ENCODE results near the gene CHRND. TPM values are rescaled to one million over a fixed set of nuclear protein-coding genes. Genes with fewer than 3 reads are reported as not detected.

CHRND gene
- total and polyA plus RNA-seq, 2 of the 13 experiments (the other 11 are each of a cell fraction or from before 2014, with no cell fraction given): 0.18 TPM; not detected in 1

DNA sequence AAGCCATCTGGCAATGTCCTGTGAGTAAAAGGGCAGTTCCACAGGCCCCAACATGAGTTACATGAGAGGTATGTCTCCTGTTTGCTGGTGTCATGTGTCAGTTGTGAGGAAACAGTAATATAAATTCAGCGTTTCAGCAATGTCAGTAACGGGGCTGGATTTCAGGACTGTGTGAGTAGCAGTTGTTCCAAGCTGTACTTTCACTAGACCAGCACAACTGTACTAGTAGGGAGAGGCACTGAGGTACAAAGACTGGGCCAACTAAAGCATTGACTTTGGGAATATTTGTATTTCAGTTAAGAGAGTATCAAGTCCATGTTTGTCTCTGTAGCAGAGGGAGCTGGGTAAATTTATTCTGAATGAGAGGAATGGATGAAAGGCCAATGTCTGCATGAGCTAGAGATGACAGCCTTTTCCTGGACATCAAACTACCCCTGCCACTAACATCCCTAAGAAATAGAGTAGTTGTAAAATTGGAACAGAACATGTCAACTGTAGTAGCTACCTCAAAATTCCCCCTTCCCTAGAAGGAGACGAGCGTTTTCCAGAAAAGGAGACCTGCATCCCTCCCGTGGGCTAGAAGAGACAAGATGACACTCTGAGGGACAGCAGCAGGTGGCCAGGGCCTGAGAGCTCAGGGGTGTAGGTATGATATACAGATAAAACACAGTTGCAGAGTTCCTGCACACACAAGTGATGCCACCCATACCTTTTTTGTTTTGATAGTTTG, 48.9 kb downstream of the CHRND start (continued):
- TF ChIP-seq, protein P1, sequence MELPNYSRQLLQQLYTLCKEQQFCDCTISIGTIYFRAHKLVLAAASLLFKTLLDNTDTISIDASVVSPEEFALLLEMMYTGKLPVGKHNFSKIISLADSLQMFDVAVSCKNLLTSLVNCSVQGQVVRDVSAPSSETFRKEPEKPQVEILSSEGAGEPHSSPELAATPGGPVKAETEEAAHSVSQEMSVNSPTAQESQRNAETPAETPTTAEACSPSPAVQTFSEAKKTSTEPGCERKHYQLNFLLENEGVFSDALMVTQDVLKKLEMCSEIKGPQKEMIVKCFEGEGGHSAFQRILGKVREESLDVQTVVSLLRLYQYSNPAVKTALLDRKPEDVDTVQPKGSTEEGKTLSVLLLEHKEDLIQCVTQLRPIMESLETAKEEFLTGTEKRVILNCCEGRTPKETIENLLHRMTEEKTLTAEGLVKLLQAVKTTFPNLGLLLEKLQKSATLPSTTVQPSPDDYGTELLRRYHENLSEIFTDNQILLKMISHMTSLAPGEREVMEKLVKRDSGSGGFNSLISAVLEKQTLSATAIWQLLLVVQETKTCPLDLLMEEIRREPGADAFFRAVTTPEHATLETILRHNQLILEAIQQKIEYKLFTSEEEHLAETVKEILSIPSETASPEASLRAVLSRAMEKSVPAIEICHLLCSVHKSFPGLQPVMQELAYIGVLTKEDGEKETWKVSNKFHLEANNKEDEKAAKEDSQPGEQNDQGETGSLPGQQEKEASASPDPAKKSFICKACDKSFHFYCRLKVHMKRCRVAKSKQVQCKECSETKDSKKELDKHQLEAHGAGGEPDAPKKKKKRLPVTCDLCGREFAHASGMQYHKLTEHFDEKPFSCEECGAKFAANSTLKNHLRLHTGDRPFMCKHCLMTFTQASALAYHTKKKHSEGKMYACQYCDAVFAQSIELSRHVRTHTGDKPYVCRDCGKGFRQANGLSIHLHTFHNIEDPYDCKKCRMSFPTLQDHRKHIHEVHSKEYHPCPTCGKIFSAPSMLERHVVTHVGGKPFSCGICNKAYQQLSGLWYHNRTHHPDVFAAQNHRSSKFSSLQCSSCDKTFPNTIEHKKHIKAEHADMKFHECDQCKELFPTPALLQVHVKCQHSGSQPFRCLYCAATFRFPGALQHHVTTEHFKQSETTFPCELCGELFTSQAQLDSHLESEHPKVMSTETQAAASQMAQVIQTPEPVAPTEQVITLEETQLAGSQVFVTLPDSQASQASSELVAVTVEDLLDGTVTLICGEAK (IDR thresholded peaks at IDR 0.05): no peak
- TF ChIP-seq, protein P1 (CRISPR knock-in tag; IDR thresholded peaks at IDR 0.05): no peak
- TF ChIP-seq HNRNPH1 (optimal IDR thresholded peaks at IDR 0.05; ENCODE audit: low read depth, low read length) (no peak), MED1 (CRISPR knock-in tag; IDR thresholded peaks at IDR 0.05) (0 out of 2 replicates have a peak, but pooled peaks have one; percentile 46), GABPA (IDR thresholded peaks at IDR 0.05; ENCODE audit: low read depth, low read length) (no peak), GABPA (CRISPR knock-in tag; IDR thresholded peaks at IDR 0.05; ENCODE audit: low read depth) (no peak), ZSCAN12 (CRISPR knock-in tag; IDR thresholded peaks at IDR 0.05) (no peak), HNRNPK (IDR thresholded peaks at IDR 0.05; ENCODE audit: low read depth, low read length, poor library complexity, severe bottlenecking) (no peak), YEATS2 (CRISPR knock-in tag; IDR thresholded peaks at IDR 0.05; ENCODE audit: borderline replicate concordance) (no peak), NBN (conservative IDR thresholded peaks at IDR 0.05) (no peak), NAIF1 (CRISPR knock-in tag; IDR thresholded peaks at IDR 0.05; ENCODE audit: borderline replicate concordance) (no peak), TCF12 (IDR thresholded peaks at IDR 0.05) (no peak), TCF12 (CRISPR knock-in tag; IDR thresholded peaks at IDR 0.05) (no peak), ZMYM3 (CRISPR knock-in tag; IDR thresholded peaks at IDR 0.05) (peak; percentile 9; the same call in 1 of the 2 replicates), MATR3 (CRISPR knock-in tag; IDR thresholded peaks at IDR 0.05) (no peak), HOXA3 (CRISPR knock-in tag; IDR thresholded peaks at IDR 0.05) (peak; percentile 44; the same call in 1 of the 2 replicates), ZNF24 (IDR thresholded peaks at IDR 0.05) (0 out of 2 replicates have a peak, but pooled peaks have one; percentile 7), GTF3A (CRISPR knock-in tag; conservative IDR thresholded peaks at IDR 0.05) (no peak), ZNF564 (CRISPR knock-in tag; IDR thresholded peaks at IDR 0.05) (no peak)
- TF ChIP-seq, protein P2, sequence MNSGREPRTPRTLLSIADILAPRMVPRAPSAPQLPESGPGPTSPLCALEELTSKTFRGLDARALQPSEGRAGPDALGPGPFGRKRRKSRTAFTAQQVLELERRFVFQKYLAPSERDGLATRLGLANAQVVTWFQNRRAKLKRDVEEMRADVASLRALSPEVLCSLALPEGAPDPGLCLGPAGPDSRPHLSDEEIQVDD (CRISPR knock-in tag; IDR thresholded peaks at IDR 0.05; ENCODE audit: borderline replicate concordance): no peak
- TF ChIP-seq, protein P3, sequence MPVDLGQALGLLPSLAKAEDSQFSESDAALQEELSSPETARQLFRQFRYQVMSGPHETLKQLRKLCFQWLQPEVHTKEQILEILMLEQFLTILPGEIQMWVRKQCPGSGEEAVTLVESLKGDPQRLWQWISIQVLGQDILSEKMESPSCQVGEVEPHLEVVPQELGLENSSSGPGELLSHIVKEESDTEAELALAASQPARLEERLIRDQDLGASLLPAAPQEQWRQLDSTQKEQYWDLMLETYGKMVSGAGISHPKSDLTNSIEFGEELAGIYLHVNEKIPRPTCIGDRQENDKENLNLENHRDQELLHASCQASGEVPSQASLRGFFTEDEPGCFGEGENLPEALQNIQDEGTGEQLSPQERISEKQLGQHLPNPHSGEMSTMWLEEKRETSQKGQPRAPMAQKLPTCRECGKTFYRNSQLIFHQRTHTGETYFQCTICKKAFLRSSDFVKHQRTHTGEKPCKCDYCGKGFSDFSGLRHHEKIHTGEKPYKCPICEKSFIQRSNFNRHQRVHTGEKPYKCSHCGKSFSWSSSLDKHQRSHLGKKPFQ (CRISPR knock-in tag; IDR thresholded peaks at IDR 0.05; ENCODE audit: insufficient replicate concordance): no peak
